Measurements from ENCODE around the gene XYLT2. TPM values are rescaled to one million over a fixed set of nuclear protein-coding genes. Genes with fewer than 3 reads are reported as not detected.

Gene XYLT2
- total and polyA plus RNA-seq, 2 experiments from 2014 or later: 18.3 to 26.8 TPM

DNA sequence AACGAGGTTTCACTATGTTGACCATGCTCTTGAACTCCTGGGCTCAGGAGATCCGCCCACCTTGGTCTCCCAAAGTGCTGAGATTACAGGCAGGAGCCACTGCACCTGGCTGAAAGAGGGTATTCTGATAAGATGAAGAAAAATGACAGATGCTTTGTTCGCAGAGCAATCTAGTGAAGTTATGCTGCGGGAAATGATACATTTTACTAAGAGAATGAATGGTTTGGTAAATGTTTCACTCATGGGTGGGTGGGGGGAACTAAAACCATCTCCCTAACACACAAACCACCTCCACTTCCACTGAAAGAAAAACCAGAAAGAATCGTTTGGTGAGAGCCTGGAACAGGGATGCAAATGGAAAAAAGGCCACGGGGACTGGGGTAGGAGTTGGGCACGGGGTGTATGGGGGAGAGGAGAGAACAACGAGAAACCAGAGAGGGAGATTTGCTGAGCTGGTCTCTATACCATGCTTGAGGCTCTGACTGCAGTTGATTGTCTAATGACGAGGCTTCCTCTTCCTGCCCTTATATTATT, 19.0 kb upstream of the XYLT2 start:
- TF ChIP-seq, protein P1, sequence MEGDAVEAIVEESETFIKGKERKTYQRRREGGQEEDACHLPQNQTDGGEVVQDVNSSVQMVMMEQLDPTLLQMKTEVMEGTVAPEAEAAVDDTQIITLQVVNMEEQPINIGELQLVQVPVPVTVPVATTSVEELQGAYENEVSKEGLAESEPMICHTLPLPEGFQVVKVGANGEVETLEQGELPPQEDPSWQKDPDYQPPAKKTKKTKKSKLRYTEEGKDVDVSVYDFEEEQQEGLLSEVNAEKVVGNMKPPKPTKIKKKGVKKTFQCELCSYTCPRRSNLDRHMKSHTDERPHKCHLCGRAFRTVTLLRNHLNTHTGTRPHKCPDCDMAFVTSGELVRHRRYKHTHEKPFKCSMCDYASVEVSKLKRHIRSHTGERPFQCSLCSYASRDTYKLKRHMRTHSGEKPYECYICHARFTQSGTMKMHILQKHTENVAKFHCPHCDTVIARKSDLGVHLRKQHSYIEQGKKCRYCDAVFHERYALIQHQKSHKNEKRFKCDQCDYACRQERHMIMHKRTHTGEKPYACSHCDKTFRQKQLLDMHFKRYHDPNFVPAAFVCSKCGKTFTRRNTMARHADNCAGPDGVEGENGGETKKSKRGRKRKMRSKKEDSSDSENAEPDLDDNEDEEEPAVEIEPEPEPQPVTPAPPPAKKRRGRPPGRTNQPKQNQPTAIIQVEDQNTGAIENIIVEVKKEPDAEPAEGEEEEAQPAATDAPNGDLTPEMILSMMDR (IDR thresholded peaks at IDR 0.05; ENCODE audit: poor library complexity): no peak
- TF ChIP-seq EZH2 (IDR thresholded peaks at IDR 0.05; ENCODE audit: borderline replicate concordance): no peak
- TF ChIP-seq EZH2phosphoT487 (IDR thresholded peaks at IDR 0.05; ENCODE audit: low read depth, severe bottlenecking, unreplicated experiment): no peak
- Histone ChIP-seq H3K36me3 (replicated peaks; ENCODE audit: insufficient read depth, low read depth) (no peaks in the 10 kb centered on the region), H3K27me3 (no peaks in the 10 kb centered on the region), H3K4me2 (no peak overlapping the region), H3K4me3 (no peak overlapping the region), H3K27ac (no peak overlapping the region), H3K9me2 (replicated peaks; ENCODE audit: insufficient read depth) (no peaks in the 10 kb centered on the region), H2AFZ (no peak overlapping the region), H3K4me1 (ENCODE audit: insufficient read depth) (no peaks in the 10 kb centered on the region), H3K79me2 (no peaks in the 10 kb centered on the region), H3K9me3 (ENCODE audit: low read depth) (no peaks in the 10 kb centered on the region), H4K20me1 (ENCODE audit: insufficient read depth, poor library complexity, severe bottlenecking) (no peaks in the 10 kb centered on the region)
- DNase-seq (ENCODE audit: low spot score): no peak
- WGBS (ENCODE audit: low lambda C conversion rate, missing lambda C conversion rate): 69% methylated on average over 9 of the region's 9 CpGs

DNA sequence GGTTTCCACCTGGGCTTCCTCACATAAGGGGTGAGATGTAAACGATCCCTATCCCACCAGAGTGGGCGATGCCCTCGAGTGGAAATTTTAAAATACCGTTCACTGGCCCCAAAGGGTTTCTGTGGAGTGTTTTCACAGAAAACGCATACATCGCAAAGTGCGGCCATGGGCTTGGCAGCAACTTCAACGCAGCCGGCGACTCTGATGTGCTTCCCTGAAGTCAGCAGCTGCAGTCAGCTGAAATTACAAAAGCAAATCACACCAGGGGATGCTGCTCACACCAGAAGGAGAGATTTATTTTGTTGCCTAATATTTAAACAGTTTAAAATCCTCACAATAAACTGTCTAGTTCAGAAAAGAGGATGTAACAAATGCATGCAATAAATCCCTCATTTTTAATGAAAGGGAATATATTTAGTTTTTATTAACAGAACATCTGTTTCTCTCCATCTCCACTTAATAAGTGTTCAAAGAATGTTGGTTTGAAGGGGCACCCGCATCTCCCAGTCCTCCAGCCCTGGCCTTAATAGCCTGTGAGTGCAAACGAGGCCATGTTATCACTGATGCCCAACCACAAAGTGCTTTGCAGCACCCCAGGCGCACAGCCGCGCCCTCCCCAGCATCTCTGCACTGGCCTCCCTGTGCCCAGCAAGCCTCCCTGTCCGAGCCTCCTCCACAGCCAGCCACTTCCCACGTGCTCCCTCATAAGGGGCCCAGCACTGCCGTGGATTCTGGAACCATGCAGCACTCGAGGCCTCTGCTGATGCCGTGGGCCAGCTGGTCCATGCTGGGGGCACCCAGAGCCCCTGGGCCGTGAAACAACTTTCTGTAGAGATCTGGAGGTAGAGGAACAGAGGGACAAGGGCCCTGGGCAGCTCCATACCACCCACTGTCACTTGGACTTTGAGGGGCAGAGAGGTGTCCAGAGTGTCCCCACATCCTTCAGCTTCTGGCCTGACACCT, 17.3 kb upstream of the XYLT2 start:
- H3K79me2 ChIP-seq: no peaks in the 10 kb centered on the region
- DNase-seq (ENCODE audit: low spot score): no peak
- no peak overlapping the region for H2AFZ ChIP-seq
- TF ChIP-seq EZH2phosphoT487 (IDR thresholded peaks at IDR 0.05; ENCODE audit: low read depth, severe bottlenecking, unreplicated experiment): no peak
- TF ChIP-seq, protein P1 (IDR thresholded peaks at IDR 0.05; ENCODE audit: poor library complexity): no peak
- no peak for TF ChIP-seq EZH2 (IDR thresholded peaks at IDR 0.05; ENCODE audit: borderline replicate concordance)
- no peaks in the 10 kb centered on the region for H3K27me3 ChIP-seq
- H3K4me3 ChIP-seq: no peak overlapping the region
- H3K36me3 ChIP-seq (replicated peaks; ENCODE audit: insufficient read depth, low read depth): no peaks in the 10 kb centered on the region
- no peaks in the 10 kb centered on the region for H3K9me2 ChIP-seq (replicated peaks; ENCODE audit: insufficient read depth)
- H3K4me1 ChIP-seq (ENCODE audit: insufficient read depth): no peaks in the 10 kb centered on the region
- H4K20me1 ChIP-seq (ENCODE audit: insufficient read depth, poor library complexity, severe bottlenecking): no peaks in the 10 kb centered on the region
- no peak overlapping the region for H3K4me2 ChIP-seq
- WGBS (ENCODE audit: low lambda C conversion rate, missing lambda C conversion rate): 69% methylated on average over 21 of the region's 21 CpGs
- H3K27ac ChIP-seq: no peak overlapping the region
- no peaks in the 10 kb centered on the region for H3K9me3 ChIP-seq (ENCODE audit: low read depth)

DNA sequence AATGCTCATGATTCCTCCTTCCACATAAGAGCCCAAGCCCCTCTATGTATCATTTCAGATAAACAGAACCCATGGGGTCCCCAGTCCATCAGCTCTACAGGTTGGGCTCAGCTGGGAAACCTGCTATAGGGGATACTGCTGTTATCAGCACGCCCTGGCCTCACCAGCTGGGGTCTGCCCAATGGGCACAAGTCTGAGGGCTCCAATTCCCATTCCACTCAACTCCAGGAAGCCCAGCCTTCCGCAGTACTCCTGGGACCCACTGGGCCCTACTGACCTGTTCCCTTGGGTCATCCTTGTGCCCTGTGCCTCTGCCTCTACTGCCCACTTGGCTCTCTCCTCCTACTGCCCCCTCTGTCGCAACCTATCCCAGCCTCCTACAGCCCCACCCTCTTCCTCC, 16.2 kb upstream of the XYLT2 start:
- Histone ChIP-seq H3K27me3 (no peaks in the 10 kb centered on the region), H3K4me2 (no peak overlapping the region), H3K36me3 (replicated peaks; ENCODE audit: insufficient read depth, low read depth) (no peaks in the 10 kb centered on the region), H3K9me3 (ENCODE audit: low read depth) (no peaks in the 10 kb centered on the region), H3K9me2 (replicated peaks; ENCODE audit: insufficient read depth) (no peaks in the 10 kb centered on the region), H3K4me3 (no peak overlapping the region), H3K4me1 (ENCODE audit: insufficient read depth) (no peaks in the 10 kb centered on the region), H2AFZ (no peak overlapping the region), H4K20me1 (ENCODE audit: insufficient read depth, poor library complexity, severe bottlenecking) (no peaks in the 10 kb centered on the region), H3K79me2 (no peaks in the 10 kb centered on the region), H3K27ac (no peak overlapping the region)
- 96% methylated on average over 3 of the region's 3 CpGs for WGBS (ENCODE audit: low lambda C conversion rate, missing lambda C conversion rate)
- TF ChIP-seq, protein P1 (IDR thresholded peaks at IDR 0.05; ENCODE audit: poor library complexity): no peak
- TF ChIP-seq EZH2 (IDR thresholded peaks at IDR 0.05; ENCODE audit: borderline replicate concordance) (no peak), EZH2phosphoT487 (IDR thresholded peaks at IDR 0.05; ENCODE audit: low read depth, severe bottlenecking, unreplicated experiment) (no peak)
- DNase-seq (ENCODE audit: low spot score): no peak
